Muscle layer of duodenum (tissue), 2 donors: Measurements from ENCODE around the gene SLC26A4.

ENCODE experiments used
- H3K27ac ChIP-seq: one replicate; pipeline ENCODE4 v1.7.0; 2013; ENCODE audit warnings: mild to moderate bottlenecking, low read length
- H3K27me3 ChIP-seq: one replicate; pipeline ENCODE4 v1.7.0; 2013; ENCODE audit warnings: low read depth, mild to moderate bottlenecking, control low read depth, low read length
- H3K36me3 ChIP-seq, 2 donors: one replicate each; pipeline ENCODE4 v1.7.0; 2013; ENCODE audit warnings: low read length in 2 of 2, control low read depth in 1 of 2, mild to moderate bottlenecking in 1 of 2; ENCODE audit not compliant: insufficient read depth in 2 of 2, control insufficient read depth in 1 of 2
- H3K4me1 ChIP-seq, 2 donors: one replicate each; pipeline ENCODE4 v1.7.0; 2013; ENCODE audit warnings: low read length in 2 of 2, mild to moderate bottlenecking in 2 of 2, control low read depth in 1 of 2, moderate library complexity in 1 of 2; ENCODE audit not compliant: insufficient read depth in 2 of 2, control insufficient read depth in 1 of 2
- H3K4me3 ChIP-seq, 2 donors: one replicate each; pipeline ENCODE4 v1.7.0; 2013; ENCODE audit warnings: low read length in 2 of 2, low read depth in 1 of 2, mild to moderate bottlenecking in 1 of 2
- H3K9me3 ChIP-seq, 2 donors: one replicate each; pipeline ENCODE4 v1.7.0; 2013; ENCODE audit warnings: low read length in 2 of 2, control low read depth in 1 of 2, mild to moderate bottlenecking in 1 of 2; ENCODE audit not compliant: control insufficient read depth in 1 of 2
- donor health status: healthy.

SLC26A4 gene

GRCh38 chr7:107659666-107660065 is 962 bp upstream of the SLC26A4 start:
- H3K27me3 ChIP-seq = peaks cover 30% of the 10 kb centered on the region
- no peaks in the 10 kb centered on the region for H3K9me3 ChIP-seq
- no peaks in the 10 kb centered on the region for H3K36me3 ChIP-seq
- no peak overlapping the region for H3K27ac ChIP-seq
- H3K4me1 ChIP-seq = peaks cover 0 to 17% of the 10 kb centered on the region in 2 donors
- no peak overlapping the region for H3K4me3 ChIP-seq

- peak overlapping the region; percentile 43 to 71 for H3K4me3 ChIP-seq
- peaks cover 0 to 17% of the 10 kb centered on the region in 2 donors for H3K4me1 ChIP-seq
- H3K27me3 ChIP-seq = peaks cover 30% of the 10 kb centered on the region
- no peaks in the 10 kb centered on the region for H3K9me3 ChIP-seq
- no peak overlapping the region for H3K27ac ChIP-seq
- no peaks in the 10 kb centered on the region for H3K36me3 ChIP-seq
Observed at GRCh38 chr7:107661081-107661864, 645 bp downstream of the SLC26A4 start.

GRCh38 chr7:107661865-107662379 is 1.3 kb downstream of the SLC26A4 start:
- Histone ChIP-seq H3K4me1 (peaks cover 0 to 17% of the 10 kb centered on the region in 2 donors), H3K9me3 (no peaks in the 10 kb centered on the region), H3K27me3 (peaks cover 30% of the 10 kb centered on the region), H3K27ac (no peak overlapping the region), H3K36me3 (no peaks in the 10 kb centered on the region), H3K4me3 (peak overlapping the region; percentile 43 to 71)

GRCh38 chr7:107663196-107663595 is 2.6 kb downstream of the SLC26A4 start:
- H3K9me3 ChIP-seq = no peaks in the 10 kb centered on the region
- H3K4me1 ChIP-seq = peaks cover 0 to 17% of the 10 kb centered on the region in 2 donors
- peaks cover 30% of the 10 kb centered on the region for H3K27me3 ChIP-seq

GRCh38 chr7:107666790-107667189 is 6.2 kb downstream of the SLC26A4 start:
- H3K9me3 ChIP-seq = no peaks in the 10 kb centered on the region
- peaks cover 5% of the 10 kb centered on the region for H3K27me3 ChIP-seq
- peaks cover 0 to 2% of the 10 kb centered on the region in 2 donors for H3K4me1 ChIP-seq
- no peak overlapping the region for H3K27ac ChIP-seq
- no peak overlapping the region for H3K4me3 ChIP-seq
- no peaks in the 10 kb centered on the region for H3K36me3 ChIP-seq

More at GRCh38 chr7:107663196-107663595, 2.6 kb downstream of the SLC26A4 start:
- Histone ChIP-seq H3K36me3 (no peaks in the 10 kb centered on the region), H3K4me3 (no peak overlapping the region), H3K27ac (no peak overlapping the region)

GRCh38 chr7:107667341-107667740 is 6.7 kb downstream of the SLC26A4 start:
- no peaks in the 10 kb centered on the region for H3K9me3 ChIP-seq
- no peak overlapping the region for H3K4me3 ChIP-seq
- no peaks in the 10 kb centered on the region for H3K36me3 ChIP-seq
- H3K27ac ChIP-seq = no peak overlapping the region
- no peaks in the 10 kb centered on the region for H3K4me1 ChIP-seq
- no peaks in the 10 kb centered on the region for H3K27me3 ChIP-seq

GRCh38 chr7:107668296-107668695 is 7.7 kb downstream of the SLC26A4 start:
- Histone ChIP-seq H3K4me3 (no peak overlapping the region), H3K27ac (no peak overlapping the region), H3K36me3 (no peaks in the 10 kb centered on the region), H3K27me3 (no peaks in the 10 kb centered on the region), H3K4me1 (no peaks in the 10 kb centered on the region), H3K9me3 (no peaks in the 10 kb centered on the region)

GRCh38 chr7:107672183-107672582 is 11.6 kb downstream of the SLC26A4 start:
- Histone ChIP-seq H3K4me3 (no peak overlapping the region), H3K4me1 (no peaks in the 10 kb centered on the region), H3K36me3 (no peaks in the 10 kb centered on the region), H3K27ac (no peak overlapping the region), H3K27me3 (no peaks in the 10 kb centered on the region), H3K9me3 (no peaks in the 10 kb centered on the region)

GRCh38 chr7:107676249-107676648 is 15.6 kb downstream of the SLC26A4 start:
- H3K4me1 ChIP-seq = peaks cover 0 to 3% of the 10 kb centered on the region in 2 donors
- no peaks in the 10 kb centered on the region for H3K27me3 ChIP-seq
- no peaks in the 10 kb centered on the region for H3K9me3 ChIP-seq
- no peak overlapping the region for H3K27ac ChIP-seq
- no peaks in the 10 kb centered on the region for H3K36me3 ChIP-seq
- H3K4me3 ChIP-seq = no peak overlapping the region

- Histone ChIP-seq H3K4me1 (peaks cover 0 to 3% of the 10 kb centered on the region in 2 donors), H3K36me3 (no peaks in the 10 kb centered on the region), H3K4me3 (no peak overlapping the region), H3K9me3 (no peaks in the 10 kb centered on the region), H3K27me3 (no peaks in the 10 kb centered on the region), H3K27ac (no peak overlapping the region)
Observed at GRCh38 chr7:107678110-107678753, 17.6 kb downstream of the SLC26A4 start.

- H3K9me3 ChIP-seq = no peaks in the 10 kb centered on the region
- H3K4me1 ChIP-seq = peaks cover 0 to 3% of the 10 kb centered on the region in 2 donors
- H3K4me3 ChIP-seq = no peak overlapping the region
- no peak overlapping the region for H3K27ac ChIP-seq
- no peaks in the 10 kb centered on the region for H3K27me3 ChIP-seq
- H3K36me3 ChIP-seq = no peaks in the 10 kb centered on the region
Observed at GRCh38 chr7:107680478-107680877, 19.9 kb downstream of the SLC26A4 start.
